Right lobe of liver (tissue), 4 donors: ENCODE measurements around the gene MTHFD2.

Source experiments
- POLR2A ChIP-seq: fragments of 450-650 bp; IDR thresholded peaks from one replicate; pipeline ENCODE4 v1.6.1; 2017; ENCODE audit warnings: antibody characterized with exemption, mild to moderate bottlenecking
- TF ChIP-seq, protein P1 (sequence below), 4 donors: fragments of 200-600 bp in 3 of 4; fragments of 450-650 bp in 1 of 4; IDR thresholded peaks; one replicate each; pipeline versions ENCODE4 v1.5.1 to v1.8.0; 2016 to 2022; ENCODE audit warnings: antibody characterized with exemption in 4 of 4, mild to moderate bottlenecking in 2 of 4
- donor health status: DM: no; HTN: no; CAD: no.
- donor health status: DM: no; HTN: no; CAD: no.
- donor health status: DM: no; HTN: yes; CAD: no.

DNA sequence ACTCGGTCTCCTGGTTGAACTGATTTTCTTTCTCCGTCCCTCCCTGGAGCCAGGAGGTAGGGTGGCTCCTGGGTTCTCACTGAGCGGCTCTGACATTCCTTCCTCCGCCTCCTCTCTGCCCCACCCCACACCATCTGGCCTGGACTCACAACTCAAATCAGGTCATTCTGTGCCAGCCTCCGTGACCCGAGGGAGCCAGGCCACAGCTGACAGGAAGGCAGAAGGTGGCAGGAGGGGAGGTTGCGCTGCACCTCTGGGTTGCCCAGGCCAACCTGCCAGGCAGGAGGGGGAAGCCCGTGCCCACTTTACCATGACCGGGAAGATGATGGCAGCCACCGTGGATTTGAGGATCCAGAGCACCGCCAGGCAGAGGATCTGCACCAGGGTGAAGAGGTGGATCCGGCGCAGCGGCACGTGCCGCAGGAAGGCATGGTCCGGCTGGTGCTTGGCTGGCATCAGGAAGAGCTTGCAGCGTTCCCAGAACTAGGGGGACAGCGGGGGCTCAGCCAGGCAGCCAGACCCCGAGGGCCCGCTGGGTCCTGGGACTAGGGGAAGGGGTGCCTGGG lies 28.3 kb downstream of the MTHFD2 start:
- TF ChIP-seq POLR2A = no peak
- TF ChIP-seq, protein P1, sequence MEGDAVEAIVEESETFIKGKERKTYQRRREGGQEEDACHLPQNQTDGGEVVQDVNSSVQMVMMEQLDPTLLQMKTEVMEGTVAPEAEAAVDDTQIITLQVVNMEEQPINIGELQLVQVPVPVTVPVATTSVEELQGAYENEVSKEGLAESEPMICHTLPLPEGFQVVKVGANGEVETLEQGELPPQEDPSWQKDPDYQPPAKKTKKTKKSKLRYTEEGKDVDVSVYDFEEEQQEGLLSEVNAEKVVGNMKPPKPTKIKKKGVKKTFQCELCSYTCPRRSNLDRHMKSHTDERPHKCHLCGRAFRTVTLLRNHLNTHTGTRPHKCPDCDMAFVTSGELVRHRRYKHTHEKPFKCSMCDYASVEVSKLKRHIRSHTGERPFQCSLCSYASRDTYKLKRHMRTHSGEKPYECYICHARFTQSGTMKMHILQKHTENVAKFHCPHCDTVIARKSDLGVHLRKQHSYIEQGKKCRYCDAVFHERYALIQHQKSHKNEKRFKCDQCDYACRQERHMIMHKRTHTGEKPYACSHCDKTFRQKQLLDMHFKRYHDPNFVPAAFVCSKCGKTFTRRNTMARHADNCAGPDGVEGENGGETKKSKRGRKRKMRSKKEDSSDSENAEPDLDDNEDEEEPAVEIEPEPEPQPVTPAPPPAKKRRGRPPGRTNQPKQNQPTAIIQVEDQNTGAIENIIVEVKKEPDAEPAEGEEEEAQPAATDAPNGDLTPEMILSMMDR (IDR thresholded peaks at IDR 0.05) = no peak
